Prostate gland (tissue), 2 donors: ENCODE data around the gene DNM1L. TPM values are rescaled to one million over a fixed set of nuclear protein-coding genes. Genes with fewer than 3 reads are reported as not detected.

Source experiments
- DNase-seq: peaks from one replicate; pipeline ENCODE4 v3.0.0-alpha.2; 2019; ENCODE audit warnings: low spot score
- H3K27ac ChIP-seq, 2 donors: fragments of 200-600 bp; sonication (generic); 2 replicates each; pipeline ENCODE4 v1.5.1; 2017 to 2019
- H3K27me3 ChIP-seq: fragments of 200-600 bp; sonication (generic); replicated peaks from 2 replicates; pipeline ENCODE4 v1.5.1; 2019; ENCODE audit not compliant: insufficient read depth
- H3K36me3 ChIP-seq, 2 donors: fragments of 200-600 bp; sonication (generic); 1 replicate in 1 of 2; 2 replicates in 1 of 2; pipeline versions ENCODE4 v1.5.1 to v1.8.1; 2017 to 2019
- H3K4me1 ChIP-seq: fragments of 200-600 bp; sonication (generic); replicated peaks from 2 replicates; pipeline ENCODE4 v1.5.1; 2019
- H3K4me3 ChIP-seq, 2 donors: fragments of 200-600 bp; sonication (generic); 2 replicates each; pipeline ENCODE4 v1.5.1; 2017 to 2019
- H3K9me3 ChIP-seq: fragments of 200-600 bp; sonication (generic); 2 replicates; pipeline ENCODE4 v1.5.1; 2017
- POLR2A ChIP-seq: fragments of 450-650 bp; IDR thresholded peaks from one replicate; pipeline ENCODE4 v1.6.1; 2016; ENCODE audit warnings: antibody characterized with exemption, mild to moderate bottlenecking
- POLR2AphosphoS5 ChIP-seq: sonication (generic); formaldehyde crosslinking; IDR thresholded peaks from one replicate; pipeline ENCODE4 v1.6.1; 2017; ENCODE audit warnings: antibody characterized with exemption
- WGBS: methylation state at CpG from one replicate; pipeline ENCODE4 v1.1.5; 2018; 5-methylcytosine and 5-hydroxymethylcytosine counted together
- intact Hi-C: fragments of 100-400 bp; cut with DNase I; formaldehyde crosslinking; loops from one replicate; pipeline ENCODE4 v1.14.2; 2022
- total RNA-seq, 2 donors: library from RNA; depleted of rRNA; stranded (reverse); fragments of >200 nt; gene quantifications; one replicate each; pipeline ENCODE4 v1.1.0, GENCODE V29; 2016
- TF ChIP-seq, protein P1 (sequence below), 4 experiments: fragments of 200-600 bp in 2 of 4; fragments of 450-650 bp in 2 of 4; sonication (generic) in 2 of 4; IDR thresholded peaks; 1 replicate in 3 of 4; 2 replicates in 1 of 4; pipeline ENCODE4 v1.5.1; 2016 to 2019; ENCODE audit warnings: antibody characterized with exemption in 4 of 4, mild to moderate bottlenecking in 2 of 4, moderate library complexity in 2 of 4

DNM1L gene
- total RNA-seq, 2 donors from 2014 or later = 37.3 to 47.5 TPM

DNA sequence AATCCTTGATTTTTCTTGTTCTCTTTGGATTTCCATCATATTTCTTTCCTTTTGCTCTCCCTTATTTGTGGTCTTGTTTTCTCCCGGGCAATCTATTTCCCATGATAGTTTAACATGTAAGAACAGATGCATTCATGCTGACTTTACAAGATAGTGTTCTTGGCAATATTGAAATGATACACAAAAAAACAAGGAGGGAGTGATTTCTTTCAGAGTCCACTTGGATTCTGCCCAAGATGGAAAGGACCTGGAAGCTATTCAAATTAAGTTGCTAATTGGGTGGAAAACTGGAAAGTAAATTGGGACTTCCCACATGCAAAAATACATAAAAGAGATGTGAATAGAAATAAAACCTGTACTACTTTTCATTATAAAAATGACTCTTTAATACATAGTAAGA is 91.0 kb downstream of the DNM1L start:
- 29% methylated on average over 1 of the region's 1 CpG for WGBS
- Histone ChIP-seq H3K9me3 (no peaks in the 10 kb centered on the region), H3K4me3 (no peak overlapping the region), H3K27me3 (no peaks in the 10 kb centered on the region), H3K36me3 (no peaks in the 10 kb centered on the region), H3K27ac (no peak overlapping the region), H3K4me1 (no peaks in the 10 kb centered on the region)
- TF ChIP-seq, protein P1, sequence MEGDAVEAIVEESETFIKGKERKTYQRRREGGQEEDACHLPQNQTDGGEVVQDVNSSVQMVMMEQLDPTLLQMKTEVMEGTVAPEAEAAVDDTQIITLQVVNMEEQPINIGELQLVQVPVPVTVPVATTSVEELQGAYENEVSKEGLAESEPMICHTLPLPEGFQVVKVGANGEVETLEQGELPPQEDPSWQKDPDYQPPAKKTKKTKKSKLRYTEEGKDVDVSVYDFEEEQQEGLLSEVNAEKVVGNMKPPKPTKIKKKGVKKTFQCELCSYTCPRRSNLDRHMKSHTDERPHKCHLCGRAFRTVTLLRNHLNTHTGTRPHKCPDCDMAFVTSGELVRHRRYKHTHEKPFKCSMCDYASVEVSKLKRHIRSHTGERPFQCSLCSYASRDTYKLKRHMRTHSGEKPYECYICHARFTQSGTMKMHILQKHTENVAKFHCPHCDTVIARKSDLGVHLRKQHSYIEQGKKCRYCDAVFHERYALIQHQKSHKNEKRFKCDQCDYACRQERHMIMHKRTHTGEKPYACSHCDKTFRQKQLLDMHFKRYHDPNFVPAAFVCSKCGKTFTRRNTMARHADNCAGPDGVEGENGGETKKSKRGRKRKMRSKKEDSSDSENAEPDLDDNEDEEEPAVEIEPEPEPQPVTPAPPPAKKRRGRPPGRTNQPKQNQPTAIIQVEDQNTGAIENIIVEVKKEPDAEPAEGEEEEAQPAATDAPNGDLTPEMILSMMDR (IDR thresholded peaks at IDR 0.05) = no peak
- no peak for TF ChIP-seq POLR2A
- TF ChIP-seq POLR2AphosphoS5 = no peak
- intact Hi-C loops = no loop called here
- DNase-seq = no peak

DNA sequence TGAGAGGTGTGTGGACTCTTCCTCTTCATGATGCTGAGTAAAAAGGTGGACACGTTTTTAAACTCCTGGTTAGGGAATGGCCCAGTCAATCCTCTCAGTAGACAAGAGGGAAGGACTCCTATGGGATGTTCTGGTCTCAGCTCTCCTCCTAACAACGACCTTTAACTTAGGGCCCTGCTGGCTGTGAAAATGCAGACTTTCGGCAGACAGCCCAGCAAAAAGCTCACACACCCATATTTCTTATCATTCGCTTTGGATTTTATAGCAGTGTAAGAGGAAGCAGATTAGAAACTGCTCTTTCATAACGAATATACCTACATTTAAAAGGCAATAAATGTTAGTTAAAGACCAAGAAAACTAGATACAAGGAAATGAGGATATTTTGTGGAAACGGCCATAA is 94.6 kb downstream of the DNM1L start:
- Histone ChIP-seq H3K36me3 (no peaks in the 10 kb centered on the region), H3K27ac (no peak overlapping the region), H3K27me3 (no peaks in the 10 kb centered on the region), H3K4me3 (no peak overlapping the region), H3K4me1 (no peaks in the 10 kb centered on the region), H3K9me3 (no peaks in the 10 kb centered on the region)
- TF ChIP-seq POLR2AphosphoS5 (no peak), POLR2A (no peak)
- TF ChIP-seq, protein P1 (IDR thresholded peaks at IDR 0.05) = no peak
- intact Hi-C loops = no loop called here
- no peak for DNase-seq
- whole genome bisulfite sequencing = 25% methylated on average over 6 of the region's 6 CpGs

DNA sequence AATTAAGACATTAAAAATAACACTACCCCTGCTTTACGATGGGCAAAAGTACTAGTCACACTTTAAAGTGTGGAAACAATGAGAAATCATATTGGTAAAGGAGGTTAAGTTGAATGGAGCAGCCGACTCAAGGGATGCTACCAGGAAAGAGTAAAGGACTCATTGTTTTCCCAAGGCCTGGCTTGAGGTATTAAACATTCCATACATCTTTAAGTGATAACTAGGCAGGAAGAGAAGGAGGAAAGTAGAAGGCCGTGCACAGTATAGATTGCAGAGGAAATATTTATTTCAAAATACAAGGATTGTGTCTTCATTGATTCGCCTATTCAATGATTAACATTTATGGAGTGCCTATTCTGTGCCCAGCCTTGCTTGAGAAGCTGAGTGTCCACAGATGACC is 97.2 kb downstream of the DNM1L start:
- DNase-seq = no peak
- H3K36me3 ChIP-seq = no peaks in the 10 kb centered on the region
- no peaks in the 10 kb centered on the region for H3K4me1 ChIP-seq
- no peaks in the 10 kb centered on the region for H3K27me3 ChIP-seq
- H3K9me3 ChIP-seq = no peaks in the 10 kb centered on the region
- TF ChIP-seq POLR2AphosphoS5 = no peak
- TF ChIP-seq, protein P1 (IDR thresholded peaks at IDR 0.05) = no peak
- 77% methylated on average over 4 of the region's 4 CpGs for WGBS
- H3K4me3 ChIP-seq = no peak overlapping the region
- intact Hi-C loops = no loop called here
- no peak overlapping the region for H3K27ac ChIP-seq

DNA sequence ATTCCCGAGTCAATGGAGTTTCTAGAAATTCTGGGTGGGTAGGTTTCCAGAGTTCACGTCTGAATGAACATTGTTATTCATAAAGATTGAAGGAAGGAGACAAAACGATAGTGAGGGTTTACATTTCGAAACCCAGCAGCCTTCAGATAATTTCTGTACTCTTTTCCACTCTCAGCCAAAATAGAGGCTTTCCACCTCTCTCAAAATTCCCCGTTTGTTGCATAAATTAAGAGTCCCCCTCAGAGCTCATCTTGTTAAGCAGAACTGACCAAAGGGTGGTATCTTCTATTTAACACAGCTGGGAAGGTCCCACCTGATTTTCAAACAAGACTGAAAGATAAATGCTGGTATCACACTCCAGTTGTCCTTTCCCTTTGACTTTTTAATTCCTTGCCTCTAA is 98.1 kb downstream of the DNM1L start:
- WGBS = 66% methylated on average over 5 of the region's 5 CpGs
- no peaks in the 10 kb centered on the region for H3K27me3 ChIP-seq
- no peak for TF ChIP-seq POLR2AphosphoS5
- TF ChIP-seq, protein P1 (IDR thresholded peaks at IDR 0.05) = no peak
- TF ChIP-seq POLR2A = no peak

DNA sequence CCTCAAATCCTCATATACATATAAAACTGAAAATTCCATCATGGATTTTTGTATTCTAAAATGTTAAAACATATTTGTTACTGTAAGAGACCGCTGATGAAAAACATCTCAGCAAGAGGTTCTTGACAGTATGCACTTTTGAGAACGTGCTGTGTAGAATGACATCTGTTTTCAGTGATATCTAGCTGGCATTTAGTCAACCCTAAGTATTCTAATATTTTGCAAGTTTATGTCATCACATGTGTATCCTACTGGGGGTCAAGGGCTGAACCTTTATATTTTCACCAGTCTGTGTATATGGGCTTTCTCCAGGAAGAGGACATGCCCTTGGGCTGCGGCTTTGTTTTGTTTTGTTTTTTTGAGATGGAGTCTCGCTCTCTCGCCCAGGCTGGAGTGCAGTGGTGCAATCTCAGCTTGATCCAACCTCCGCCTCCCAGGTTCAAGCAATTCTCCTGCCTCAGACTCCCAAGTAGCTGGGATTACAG is 98.6 kb downstream of the DNM1L start:
- no peaks in the 10 kb centered on the region for H3K36me3 ChIP-seq
- DNase-seq = no peak
- intact Hi-C loops = no loop called here
- no peak overlapping the region for H3K4me3 ChIP-seq
- H3K9me3 ChIP-seq = no peaks in the 10 kb centered on the region
- H3K4me1 ChIP-seq = no peaks in the 10 kb centered on the region
- no peak overlapping the region for H3K27ac ChIP-seq
- no peaks in the 10 kb centered on the region for H3K27me3 ChIP-seq
- 81% methylated on average over 6 of the region's 6 CpGs for WGBS
- TF ChIP-seq POLR2AphosphoS5 (no peak), POLR2A (no peak)
- TF ChIP-seq, protein P1 (IDR thresholded peaks at IDR 0.05) = no peak

More for the DNA sequence above, 98.1 kb downstream of the DNM1L start:
- H3K9me3 ChIP-seq = no peaks in the 10 kb centered on the region
- no peak for DNase-seq
- intact Hi-C loops = no loop called here
- H3K36me3 ChIP-seq = no peaks in the 10 kb centered on the region
- H3K4me1 ChIP-seq = no peaks in the 10 kb centered on the region
- H3K27ac ChIP-seq = no peak overlapping the region
- no peak overlapping the region for H3K4me3 ChIP-seq
